Astrocyte (in vitro differentiated cells and primary cell): ENCODE data around the gene LHFPL3.

ENCODE experiments used
- EZH2 ChIP-seq: IDR thresholded peaks from 2 replicates; pipeline ENCODE4 v1.6.1; 2012; ENCODE audit warnings: mild to moderate bottlenecking, low read length, inconsistent platforms; ENCODE audit not compliant: insufficient read depth
- TF ChIP-seq, protein P1 (sequence below): IDR thresholded peaks from 2 replicates; pipeline ENCODE4 v1.5.1; 2011; ENCODE audit warnings: low read depth, mild to moderate bottlenecking, inconsistent platforms, low read length, moderate library complexity; ENCODE audit not compliant: insufficient read depth

DNA sequence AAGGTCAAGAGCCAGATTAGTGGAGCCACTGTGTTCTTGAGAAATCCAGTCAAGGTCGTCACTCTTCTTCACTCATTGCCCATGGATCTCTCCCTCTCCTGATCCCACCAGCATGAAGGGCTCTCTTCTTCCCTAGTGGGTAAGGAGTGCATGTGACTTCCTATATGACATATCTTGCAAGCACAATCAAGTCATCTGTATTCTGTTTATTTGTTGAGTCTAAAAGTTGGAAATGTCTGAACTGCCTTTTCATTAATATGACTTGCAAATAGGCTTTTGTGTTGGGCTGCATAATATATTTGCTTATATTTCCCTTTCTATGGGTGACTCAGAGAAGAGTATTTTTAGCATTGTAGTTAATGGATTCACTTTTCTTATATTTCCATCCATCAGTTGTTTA is 371.9 kb downstream of the LHFPL3 start:
- TF ChIP-seq, protein P1, sequence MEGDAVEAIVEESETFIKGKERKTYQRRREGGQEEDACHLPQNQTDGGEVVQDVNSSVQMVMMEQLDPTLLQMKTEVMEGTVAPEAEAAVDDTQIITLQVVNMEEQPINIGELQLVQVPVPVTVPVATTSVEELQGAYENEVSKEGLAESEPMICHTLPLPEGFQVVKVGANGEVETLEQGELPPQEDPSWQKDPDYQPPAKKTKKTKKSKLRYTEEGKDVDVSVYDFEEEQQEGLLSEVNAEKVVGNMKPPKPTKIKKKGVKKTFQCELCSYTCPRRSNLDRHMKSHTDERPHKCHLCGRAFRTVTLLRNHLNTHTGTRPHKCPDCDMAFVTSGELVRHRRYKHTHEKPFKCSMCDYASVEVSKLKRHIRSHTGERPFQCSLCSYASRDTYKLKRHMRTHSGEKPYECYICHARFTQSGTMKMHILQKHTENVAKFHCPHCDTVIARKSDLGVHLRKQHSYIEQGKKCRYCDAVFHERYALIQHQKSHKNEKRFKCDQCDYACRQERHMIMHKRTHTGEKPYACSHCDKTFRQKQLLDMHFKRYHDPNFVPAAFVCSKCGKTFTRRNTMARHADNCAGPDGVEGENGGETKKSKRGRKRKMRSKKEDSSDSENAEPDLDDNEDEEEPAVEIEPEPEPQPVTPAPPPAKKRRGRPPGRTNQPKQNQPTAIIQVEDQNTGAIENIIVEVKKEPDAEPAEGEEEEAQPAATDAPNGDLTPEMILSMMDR: no peak
- TF ChIP-seq EZH2: no peak
